ENCODE measurements around the gene TRIM41. TPM values are rescaled to one million over a fixed set of nuclear protein-coding genes. Genes with fewer than 3 reads are reported as not detected.

The TRIM41 gene
- total and polyA plus RNA-seq, 9 of the 15 experiments (the other 6 are each of a cell fraction or from before 2014, with no cell fraction given) = 1.8 to 47.6 (median 20.9) TPM

- TF ChIP-seq CHD7 (IDR thresholded peaks at IDR 0.05; ENCODE audit: low read depth, low read length) = no peak
- peak; percentile 27; the same call in 1 of the 2 replicates for TF ChIP-seq GTF2E2 (tag; IDR thresholded peaks at IDR 0.05)
- TF ChIP-seq CBFA2T3 (IDR thresholded peaks at IDR 0.05) = no peak; the same call in 1 of the 2 replicates
- no peak for TF ChIP-seq PURB (CRISPR knock-in tag; IDR thresholded peaks at IDR 0.05; ENCODE audit: low read depth)
- no peak for TF ChIP-seq MEF2A (IDR thresholded peaks at IDR 0.05; ENCODE audit: control insufficient read depth, low read depth, low read length)
- TF ChIP-seq ZNF551 (CRISPR knock-in tag; IDR thresholded peaks at IDR 0.05) = no peak
- TF ChIP-seq SIN3B (IDR thresholded peaks at IDR 0.05; ENCODE audit: low read depth) = no peak
- TF ChIP-seq SRF (CRISPR knock-in tag; IDR thresholded peaks at IDR 0.05) = no peak; a peak in 1 of 4 replicates
- TF ChIP-seq CSDE1 (IDR thresholded peaks at IDR 0.05) = no peak
- TF ChIP-seq USF2 (CRISPR knock-in tag; IDR thresholded peaks at IDR 0.05) = no peak
- no peak for TF ChIP-seq KDM4B (IDR thresholded peaks at IDR 0.05; ENCODE audit: borderline replicate concordance in 2 of 2, low read depth in 1 of 2)
- TF ChIP-seq, protein P1, sequence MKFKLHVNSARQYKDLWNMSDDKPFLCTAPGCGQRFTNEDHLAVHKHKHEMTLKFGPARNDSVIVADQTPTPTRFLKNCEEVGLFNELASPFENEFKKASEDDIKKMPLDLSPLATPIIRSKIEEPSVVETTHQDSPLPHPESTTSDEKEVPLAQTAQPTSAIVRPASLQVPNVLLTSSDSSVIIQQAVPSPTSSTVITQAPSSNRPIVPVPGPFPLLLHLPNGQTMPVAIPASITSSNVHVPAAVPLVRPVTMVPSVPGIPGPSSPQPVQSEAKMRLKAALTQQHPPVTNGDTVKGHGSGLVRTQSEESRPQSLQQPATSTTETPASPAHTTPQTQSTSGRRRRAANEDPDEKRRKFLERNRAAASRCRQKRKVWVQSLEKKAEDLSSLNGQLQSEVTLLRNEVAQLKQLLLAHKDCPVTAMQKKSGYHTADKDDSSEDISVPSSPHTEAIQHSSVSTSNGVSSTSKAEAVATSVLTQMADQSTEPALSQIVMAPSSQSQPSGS (CRISPR knock-in tag; IDR thresholded peaks at IDR 0.05) = no peak
Observed at GRCh38 chr5:181191526-181192336, 31.4 kb upstream of the TRIM41 start (continued).

All from K562 (cell line).